Measurements from ENCODE around the gene ANKS1A.

GRCh38 chr6:35088281-35089215 is 199.5 kb downstream of the ANKS1A start:
- TF ChIP-seq, protein P1, sequence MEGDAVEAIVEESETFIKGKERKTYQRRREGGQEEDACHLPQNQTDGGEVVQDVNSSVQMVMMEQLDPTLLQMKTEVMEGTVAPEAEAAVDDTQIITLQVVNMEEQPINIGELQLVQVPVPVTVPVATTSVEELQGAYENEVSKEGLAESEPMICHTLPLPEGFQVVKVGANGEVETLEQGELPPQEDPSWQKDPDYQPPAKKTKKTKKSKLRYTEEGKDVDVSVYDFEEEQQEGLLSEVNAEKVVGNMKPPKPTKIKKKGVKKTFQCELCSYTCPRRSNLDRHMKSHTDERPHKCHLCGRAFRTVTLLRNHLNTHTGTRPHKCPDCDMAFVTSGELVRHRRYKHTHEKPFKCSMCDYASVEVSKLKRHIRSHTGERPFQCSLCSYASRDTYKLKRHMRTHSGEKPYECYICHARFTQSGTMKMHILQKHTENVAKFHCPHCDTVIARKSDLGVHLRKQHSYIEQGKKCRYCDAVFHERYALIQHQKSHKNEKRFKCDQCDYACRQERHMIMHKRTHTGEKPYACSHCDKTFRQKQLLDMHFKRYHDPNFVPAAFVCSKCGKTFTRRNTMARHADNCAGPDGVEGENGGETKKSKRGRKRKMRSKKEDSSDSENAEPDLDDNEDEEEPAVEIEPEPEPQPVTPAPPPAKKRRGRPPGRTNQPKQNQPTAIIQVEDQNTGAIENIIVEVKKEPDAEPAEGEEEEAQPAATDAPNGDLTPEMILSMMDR (IDR thresholded peaks at IDR 0.05; ENCODE audit: poor library complexity): no peak
- no peak for TF ChIP-seq EZH2 (IDR thresholded peaks at IDR 0.05; ENCODE audit: borderline replicate concordance)

All from hepatocyte (in vitro differentiated cells).